CD4-positive, CD25-positive, alpha-beta regulatory T cell (primary cell): ENCODE data around the gene AMACR. TPM values are rescaled to one million over a fixed set of nuclear protein-coding genes. Genes with fewer than 3 reads are reported as not detected.

Experiments used
- ATAC-seq, 2 donors: fragments of 150-1000 bp; cut with Tn5 transposase; one replicate each; pipeline ENCODE4 v1.10.0; 2021; ENCODE audit warnings: low read depth in 2 of 2, moderate number of reproducible peaks in 2 of 2, moderate library complexity in 1 of 2
- DNase-seq, 3 donors: peaks; one replicate each; pipeline versions ENCODE4 v3.0.0 to v3.0.0-alpha.2; 2012 to 2022; ENCODE audit warnings: mixed read lengths in 1 of 3
- H3K27ac ChIP-seq: one replicate; pipeline ENCODE4 v1.7.0; 2013; ENCODE audit warnings: mild to moderate bottlenecking, low read length; ENCODE audit not compliant: insufficient read depth, poor library complexity, severe bottlenecking
- H3K27me3 ChIP-seq: one replicate; pipeline ENCODE4 v1.7.0; 2013; ENCODE audit warnings: low read length; ENCODE audit not compliant: control insufficient read depth, insufficient read depth
- H3K36me3 ChIP-seq: one replicate; pipeline ENCODE4 v1.7.0; 2013; ENCODE audit warnings: mild to moderate bottlenecking, low read length, moderate library complexity; ENCODE audit not compliant: control insufficient read depth, insufficient read depth
- H3K4me1 ChIP-seq: 2 replicates; pipeline ENCODE4 v1.7.0; 2013; ENCODE audit warnings: mild to moderate bottlenecking, low read length; ENCODE audit not compliant: insufficient read depth, control insufficient read depth, poor library complexity, severe bottlenecking
- H3K4me3 ChIP-seq: one replicate; pipeline ENCODE4 v1.7.0; 2013; ENCODE audit warnings: low read depth, mild to moderate bottlenecking, low read length, moderate library complexity
- H3K9me3 ChIP-seq, 2 experiments: 1 replicate in 1 of 2; 2 replicates in 1 of 2; pipeline ENCODE4 v1.7.0; 2013; ENCODE audit warnings: low read length in 2 of 2, mild to moderate bottlenecking in 1 of 2, moderate library complexity in 1 of 2; ENCODE audit not compliant: control insufficient read depth in 2 of 2
- H3K27ac Mint-ChIP-seq, 3 donors: one replicate each; pipeline ENCODE4 v1.8.0; 2020 to 2022; ENCODE audit warnings: mild to moderate bottlenecking in 3 of 3, mixed read lengths in 3 of 3, moderate library complexity in 2 of 3
- H3K27me3 Mint-ChIP-seq: one replicate; pipeline ENCODE4 v1.8.0; 2022; ENCODE audit warnings: mild to moderate bottlenecking, mixed read lengths
- H3K36me3 Mint-ChIP-seq: one replicate; pipeline ENCODE4 v1.8.0; 2020; ENCODE audit warnings: mixed read lengths
- H3K4me1 Mint-ChIP-seq, 4 donors: one replicate each; pipeline ENCODE4 v1.8.0; 2020 to 2022; ENCODE audit warnings: mixed read lengths in 4 of 4, mild to moderate bottlenecking in 1 of 4
- H3K4me3 Mint-ChIP-seq, 4 donors: one replicate each; pipeline ENCODE4 v1.8.0; 2020 to 2022; ENCODE audit warnings: mild to moderate bottlenecking in 4 of 4, mixed read lengths in 4 of 4, moderate library complexity in 3 of 4
- H3K9me3 Mint-ChIP-seq, 7 donors: one replicate each; pipeline ENCODE4 v1.8.0; 2020 to 2022; ENCODE audit warnings: mixed read lengths in 7 of 7, mild to moderate bottlenecking in 3 of 7, moderate library complexity in 2 of 7
- polyA plus RNA-seq, 4 donors: library from polyadenylated mRNA; unstranded; fragments of 300-500 nt; fragmentation: Illumina TruSeq; gene quantifications; one replicate each; pipeline ENCODE4 v1.2.3, GENCODE V29; 2021
- total RNA-seq: library from RNA; stranded (reverse); gene quantifications from one replicate; pipeline ENCODE4 v1.2.3, GENCODE V29; 2022

AMACR gene
- total and polyA plus RNA-seq, 5 donors from 2014 or later, result 2.1 to 9.3 (median 8.5) TPM

GRCh38 chr5:33994845-33995244 lies 13.0 kb downstream of the AMACR start:
- no peak overlapping the region for H3K27ac ChIP-seq
- H3K36me3 ChIP-seq, result peaks cover 7% of the 10 kb centered on the region
- H3K27ac Mint-ChIP-seq, result no peak overlapping the region
- no peak overlapping the region for H3K4me3 Mint-ChIP-seq
- no peaks in the 10 kb centered on the region for H3K27me3 Mint-ChIP-seq
- peaks cover 6 to 15% (median 12%) of the 10 kb centered on the region in 4 donors for H3K4me1 Mint-ChIP-seq
- H3K36me3 Mint-ChIP-seq, result peaks cover 20% of the 10 kb centered on the region
- no peaks in the 10 kb centered on the region for H3K4me1 ChIP-seq
- H3K9me3 ChIP-seq, result no peaks in the 10 kb centered on the region
- H3K9me3 Mint-ChIP-seq, result no peaks in the 10 kb centered on the region
- ATAC-seq (no peak), DNase-seq (no peak)
- H3K27me3 ChIP-seq, result no peaks in the 10 kb centered on the region
- H3K4me3 ChIP-seq, result no peak overlapping the region

DNA sequence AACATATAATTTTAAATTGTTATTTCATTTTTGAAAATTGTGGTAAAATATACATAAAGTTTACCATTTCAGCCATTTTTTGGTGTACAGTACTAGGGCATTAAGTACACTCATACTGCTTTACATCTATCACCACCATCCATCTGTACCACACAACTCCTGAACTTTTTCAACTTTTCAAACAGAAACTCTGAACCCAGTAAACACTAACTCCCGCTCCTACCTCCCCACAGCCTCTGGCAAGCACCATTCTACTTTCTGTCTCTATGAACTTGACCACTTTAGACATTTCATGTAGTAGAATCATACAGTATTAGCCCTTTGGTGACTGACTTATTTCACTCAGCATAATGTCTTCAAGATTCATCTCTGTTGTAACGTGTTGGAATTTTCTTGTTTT lies 15.0 kb downstream of the AMACR start:
- peaks cover 0 to 3% (median 0%) of the 10 kb centered on the region in 7 donors for H3K9me3 Mint-ChIP-seq
- peaks cover 6 to 14% (median 8%) of the 10 kb centered on the region in 4 donors for H3K4me1 Mint-ChIP-seq
- no peaks in the 10 kb centered on the region for H3K27me3 Mint-ChIP-seq
- H3K4me3 Mint-ChIP-seq, result no peak overlapping the region
- DNase-seq (no peak), ATAC-seq (no peak)
- Histone ChIP-seq H3K36me3 (peaks cover 15% of the 10 kb centered on the region), H3K27ac (no peak overlapping the region), H3K27me3 (no peaks in the 10 kb centered on the region), H3K4me1 (no peaks in the 10 kb centered on the region), H3K9me3 (no peaks in the 10 kb centered on the region), H3K4me3 (no peak overlapping the region)
- peak overlapping the region in 1 of 3 donors; percentile 53 for H3K27ac Mint-ChIP-seq
- H3K36me3 Mint-ChIP-seq, result peaks cover 37% of the 10 kb centered on the region

DNA sequence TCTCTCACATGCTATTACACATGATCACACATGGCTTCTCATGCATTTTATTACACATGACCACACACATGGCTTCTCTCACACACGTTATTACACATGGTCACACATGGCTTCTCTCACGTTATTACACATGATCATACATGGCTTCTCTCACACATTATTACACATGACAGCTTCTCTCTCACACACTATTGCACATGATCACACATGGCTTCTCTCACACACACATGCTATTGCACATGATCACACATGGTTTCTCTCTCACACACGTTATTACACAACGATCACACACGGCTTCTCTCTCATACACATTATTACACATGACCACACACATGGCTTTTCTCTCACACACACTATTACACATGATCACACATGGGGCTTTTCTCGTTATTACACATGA lies 22.4 kb downstream of the AMACR start:
- no peaks in the 10 kb centered on the region for H3K27me3 ChIP-seq
- no peak overlapping the region for H3K27ac ChIP-seq
- Mint-ChIP-seq H3K27me3 (no peaks in the 10 kb centered on the region), H3K9me3 (peaks cover 0 to 3% (median 0%) of the 10 kb centered on the region in 7 donors), H3K4me1 (peaks cover 0 to 2% (median 0%) of the 10 kb centered on the region in 4 donors), H3K36me3 (peaks cover 20% of the 10 kb centered on the region), H3K27ac (no peak overlapping the region), H3K4me3 (no peak overlapping the region)
- no peak for DNase-seq
- peaks cover 15% of the 10 kb centered on the region for H3K36me3 ChIP-seq
- ATAC-seq, result no peak
- no peak overlapping the region for H3K4me3 ChIP-seq
- H3K4me1 ChIP-seq, result no peaks in the 10 kb centered on the region
- no peaks in the 10 kb centered on the region for H3K9me3 ChIP-seq

DNA sequence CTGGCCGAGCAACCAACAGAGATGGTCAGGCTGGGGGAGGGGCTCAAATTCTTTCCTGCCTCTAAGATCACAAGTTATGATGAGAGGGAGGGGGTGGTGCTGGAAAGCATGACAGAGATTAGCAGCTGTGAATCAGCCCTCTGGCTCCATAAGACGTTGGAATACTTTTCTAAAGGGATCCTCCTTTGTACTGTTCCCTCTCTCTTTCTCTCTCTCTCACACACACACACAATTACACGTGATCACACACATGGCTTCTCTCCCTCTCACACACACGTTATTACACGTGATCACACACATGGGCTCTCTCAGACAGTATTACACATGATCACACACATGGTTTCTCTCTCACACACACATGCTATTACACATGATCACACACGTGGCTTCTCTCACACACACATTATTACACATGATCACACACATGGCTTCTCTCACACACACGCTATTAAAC lies 23.2 kb downstream of the AMACR start, which contains the start of gene SLC45A2:
Gene SLC45A2, minus strand, starts transcription at position 23 of the 454 bp plus-strand sequence. CDS start 110 bp downstream, outside the sequence.
- H3K27ac Mint-ChIP-seq, result no peak within 1 kb of the TSS
- H3K27me3 Mint-ChIP-seq, result no peaks in the 10 kb centered on the region

GRCh38 chr5:33984178-33984577 lies 23.7 kb downstream of the AMACR start:
- Mint-ChIP-seq H3K4me1 (no peaks in the 10 kb centered on the region), H3K9me3 (peaks cover 0 to 4% (median 0%) of the 10 kb centered on the region in 7 donors), H3K27ac (no peak overlapping the region), H3K27me3 (no peaks in the 10 kb centered on the region), H3K4me3 (no peak overlapping the region), H3K36me3 (peaks cover 17% of the 10 kb centered on the region)
- Histone ChIP-seq H3K4me3 (no peak overlapping the region), H3K4me1 (no peaks in the 10 kb centered on the region), H3K27me3 (no peaks in the 10 kb centered on the region), H3K36me3 (peaks cover 15% of the 10 kb centered on the region), H3K9me3 (no peaks in the 10 kb centered on the region), H3K27ac (no peak overlapping the region)
- DNase-seq, result no peak
- ATAC-seq, result no peak

More for the DNA sequence above, 23.2 kb downstream of the AMACR start, which contains the start of gene SLC45A2:
- no peaks in the 10 kb centered on the region for H3K4me1 ChIP-seq
- H3K4me3 ChIP-seq, result no peak within 1 kb of the TSS
- H3K27me3 ChIP-seq, result no peaks in the 10 kb centered on the region
- peaks cover 15% of the 10 kb centered on the region for H3K36me3 ChIP-seq
- Mint-ChIP-seq H3K9me3 (peaks cover 0 to 4% (median 0%) of the 10 kb centered on the region in 7 donors), H3K36me3 (peaks cover 20% of the 10 kb centered on the region), H3K4me3 (no peak within 1 kb of the TSS), H3K4me1 (no peaks in the 10 kb centered on the region)
- ATAC-seq (no peak), DNase-seq (no peak)
- no peaks in the 10 kb centered on the region for H3K9me3 ChIP-seq
- H3K27ac ChIP-seq, result no peak within 1 kb of the TSS

DNA sequence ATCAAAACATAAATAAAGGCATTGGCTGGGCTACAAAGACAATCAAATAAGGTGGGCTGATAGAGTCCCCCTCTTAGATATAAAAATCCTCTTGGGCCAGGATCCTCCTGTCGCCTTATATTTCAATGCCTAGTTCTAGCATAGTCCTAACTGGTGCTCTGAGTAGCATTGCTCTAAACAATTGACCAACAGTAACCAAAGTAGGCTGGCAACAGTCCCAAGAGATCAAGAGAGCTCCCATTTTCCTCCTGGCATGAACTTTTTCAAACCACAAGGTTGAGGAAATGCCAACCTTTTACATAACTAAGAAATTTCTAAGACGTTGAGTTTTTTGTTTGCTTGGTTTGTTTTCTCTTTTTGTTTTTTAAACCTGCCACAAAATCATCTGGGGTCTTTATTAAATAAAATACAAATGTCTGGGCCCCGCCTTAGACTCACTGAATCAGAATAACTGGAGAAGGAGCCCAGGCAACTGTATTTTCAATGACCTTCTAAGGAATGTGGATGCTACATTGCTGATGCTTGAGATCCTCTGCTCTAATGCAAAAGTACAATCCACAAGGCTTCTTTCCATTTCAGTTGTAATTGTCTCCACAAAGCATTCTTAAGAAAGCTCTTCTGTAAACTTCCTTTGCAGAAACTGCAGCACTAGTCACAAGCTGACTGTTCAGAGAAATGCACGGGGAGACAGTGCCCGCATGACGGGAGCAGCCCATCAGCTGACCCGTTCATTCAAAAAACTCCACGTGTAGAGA lies 26.3 kb downstream of the AMACR start:
- Histone ChIP-seq H3K9me3 (no peaks in the 10 kb centered on the region), H3K36me3 (no peaks in the 10 kb centered on the region), H3K4me3 (no peak overlapping the region), H3K27me3 (no peaks in the 10 kb centered on the region), H3K27ac (no peak overlapping the region), H3K4me1 (no peaks in the 10 kb centered on the region)
- no peaks in the 10 kb centered on the region for H3K4me1 Mint-ChIP-seq
- H3K27ac Mint-ChIP-seq, result no peak overlapping the region
- H3K9me3 Mint-ChIP-seq, result peaks cover 0 to 4% (median 0%) of the 10 kb centered on the region in 7 donors
- peaks cover 5% of the 10 kb centered on the region for H3K27me3 Mint-ChIP-seq
- H3K36me3 Mint-ChIP-seq, result no peaks in the 10 kb centered on the region
- H3K4me3 Mint-ChIP-seq, result no peak overlapping the region
- no peak for DNase-seq
- no peak for ATAC-seq

DNA sequence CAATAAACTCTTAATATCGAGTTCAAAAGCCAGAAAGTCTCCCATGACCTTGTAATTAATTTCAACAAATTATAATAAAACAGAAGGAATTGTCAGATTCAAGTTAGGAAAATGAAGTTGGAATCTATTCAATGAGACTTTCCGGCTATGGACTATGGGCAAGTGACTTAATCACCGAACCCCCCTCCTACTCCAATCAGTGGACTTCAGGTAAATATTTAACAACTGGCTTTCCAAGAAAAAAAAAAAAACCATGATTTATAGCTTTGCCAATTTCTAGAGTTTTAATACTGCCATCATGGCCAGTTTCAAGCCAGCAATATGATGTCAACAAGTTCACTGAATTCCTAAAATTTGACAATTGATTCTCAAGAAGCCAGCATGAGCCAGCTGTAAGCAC lies 27.8 kb downstream of the AMACR start:
- no peak overlapping the region for H3K4me3 Mint-ChIP-seq
- Histone ChIP-seq H3K27me3 (no peaks in the 10 kb centered on the region), H3K36me3 (no peaks in the 10 kb centered on the region)

DNA sequence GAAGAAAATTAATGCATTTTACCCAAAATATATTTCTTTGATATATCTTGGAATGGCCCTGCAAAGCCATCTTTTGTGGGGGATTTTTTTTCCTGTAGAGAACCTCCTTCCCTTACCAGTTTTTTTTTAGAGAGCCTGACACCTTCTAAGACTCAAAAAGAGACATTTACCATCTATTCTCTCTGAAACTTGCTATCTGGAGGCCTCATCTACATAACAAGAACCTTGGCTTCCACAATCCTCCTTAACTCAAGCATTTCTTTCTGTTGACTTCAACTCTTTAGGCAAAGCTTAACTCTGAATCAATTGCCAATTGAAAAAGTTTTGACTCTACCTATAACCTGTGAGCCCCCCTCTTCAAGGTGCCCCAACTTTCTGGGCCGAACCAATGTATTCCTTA lies 29.5 kb downstream of the AMACR start:
- Histone ChIP-seq H3K9me3 (no peaks in the 10 kb centered on the region), H3K27me3 (no peaks in the 10 kb centered on the region), H3K27ac (no peak overlapping the region), H3K4me1 (no peaks in the 10 kb centered on the region), H3K36me3 (no peaks in the 10 kb centered on the region), H3K4me3 (no peak overlapping the region)
- peaks cover 0 to 4% (median 0%) of the 10 kb centered on the region in 7 donors for H3K9me3 Mint-ChIP-seq
- H3K36me3 Mint-ChIP-seq, result no peaks in the 10 kb centered on the region
- no peak overlapping the region for H3K4me3 Mint-ChIP-seq
- ATAC-seq (no peak), DNase-seq (no peak)
- peaks cover 2 to 4% (median 3%) of the 10 kb centered on the region in 4 donors for H3K4me1 Mint-ChIP-seq
- H3K27me3 Mint-ChIP-seq, result peaks cover 10% of the 10 kb centered on the region
- H3K27ac Mint-ChIP-seq, result no peak overlapping the region

More for the DNA sequence above, 27.8 kb downstream of the AMACR start:
- H3K27ac ChIP-seq, result no peak overlapping the region
- H3K27me3 Mint-ChIP-seq, result peaks cover 5% of the 10 kb centered on the region
- H3K4me1 ChIP-seq, result no peaks in the 10 kb centered on the region
- H3K27ac Mint-ChIP-seq, result no peak overlapping the region
- DNase-seq (no peak), ATAC-seq (no peak)
- H3K9me3 ChIP-seq, result no peaks in the 10 kb centered on the region
- no peak overlapping the region for H3K4me3 ChIP-seq
- no peaks in the 10 kb centered on the region for H3K4me1 Mint-ChIP-seq
- H3K9me3 Mint-ChIP-seq, result peaks cover 0 to 4% (median 0%) of the 10 kb centered on the region in 7 donors
- H3K36me3 Mint-ChIP-seq, result no peaks in the 10 kb centered on the region
